NCI-H748 treated with DMSO at 0.1 percent for 48 hours (cell line): ENCODE measurements around the gene SETX.

Experiments used
- DNase-seq: peaks from one replicate; lab custom pipeline; 2025; lab: John Stamatoyannopoulos, UW

SETX gene

GRCh38 chr9:132357764-132358163, 3.0 kb upstream of the SETX start:
- no peak for DNase-seq

- DNase-seq = no peak
Measured at GRCh38 chr9:132356324-132356924, 1.6 kb upstream of the SETX start.

GRCh38 chr9:132351404-132352045, 3.3 kb downstream of the SETX start:
- DNase-seq = no peak

- no peak for DNase-seq
Measured at GRCh38 chr9:132350861-132351315, 3.9 kb downstream of the SETX start.

GRCh38 chr9:132348676-132349075, 6.1 kb downstream of the SETX start:
- DNase-seq = no peak

GRCh38 chr9:132346177-132346576, 8.6 kb downstream of the SETX start:
- no peak for DNase-seq

- DNase-seq = no peak
Measured at GRCh38 chr9:132341177-132341840, 13.5 kb downstream of the SETX start.

GRCh38 chr9:132334364-132334763, 20.4 kb downstream of the SETX start:
- DNase-seq = no peak

GRCh38 chr9:132333556-132333955, 21.2 kb downstream of the SETX start:
- no peak for DNase-seq

- DNase-seq = no peak
Measured at GRCh38 chr9:132328580-132328979, 26.2 kb downstream of the SETX start.

GRCh38 chr9:132327537-132327936, 27.2 kb downstream of the SETX start:
- no peak for DNase-seq

- no peak for DNase-seq
Measured at GRCh38 chr9:132324425-132324824, 30.4 kb downstream of the SETX start.

GRCh38 chr9:132319421-132320110, 35.2 kb downstream of the SETX start:
- DNase-seq = no peak

GRCh38 chr9:132312873-132313272, 41.9 kb downstream of the SETX start:
- no peak for DNase-seq

- no peak for DNase-seq
Measured at GRCh38 chr9:132312426-132312825, 42.4 kb downstream of the SETX start.

GRCh38 chr9:132311978-132312377, 42.8 kb downstream of the SETX start:
- DNase-seq = no peak

GRCh38 chr9:132309056-132309455, 45.7 kb downstream of the SETX start:
- no peak for DNase-seq

- no peak for DNase-seq
Measured at GRCh38 chr9:132301521-132301920, 53.3 kb downstream of the SETX start.

- DNase-seq = no peak
Measured at GRCh38 chr9:132299221-132299620, 55.6 kb downstream of the SETX start.

- no peak for DNase-seq
Measured at GRCh38 chr9:132295181-132295580, 59.6 kb downstream of the SETX start.

GRCh38 chr9:132293145-132293721, 61.6 kb downstream of the SETX start:
- no peak for DNase-seq

- DNase-seq = no peak
Measured at GRCh38 chr9:132288966-132289365, 65.8 kb downstream of the SETX start.
